DOHH2 (cell line): ENCODE results near the gene CHIT1.

ENCODE experiments used
- H3F3A ChIP-seq: fragments of 200-600 bp; sonication (generic), shearing (Covaris generic); 2 replicates; pipeline ENCODE4 v1.6.0; 2016; ENCODE audit warnings: antibody characterized with exemption, mild to moderate bottlenecking; ENCODE audit not compliant: control insufficient read depth, insufficient read depth
- H3K27ac ChIP-seq: fragments of 200-600 bp; sonication (generic); 2 replicates; pipeline ENCODE4 v1.5.1; 2014; ENCODE audit warnings: low read depth, mild to moderate bottlenecking, low read length, moderate library complexity
- H3K27me3 ChIP-seq: fragments of 200-600 bp; sonication (generic); 2 replicates; pipeline ENCODE4 v1.6.1; 2014; ENCODE audit warnings: mild to moderate bottlenecking, low read length, mixed read lengths; ENCODE audit not compliant: control insufficient read depth
- H3K36me3 ChIP-seq: fragments of 200-600 bp; sonication (generic); 2 replicates; pipeline ENCODE4 v1.6.1; 2014; ENCODE audit warnings: mild to moderate bottlenecking, low read length, moderate library complexity, mixed read lengths; ENCODE audit not compliant: control insufficient read depth
- H3K4me1 ChIP-seq: fragments of 200-600 bp; sonication (generic); 2 replicates; pipeline ENCODE4 v1.6.1; 2014; ENCODE audit warnings: mild to moderate bottlenecking, low read length, mixed read lengths; ENCODE audit not compliant: control insufficient read depth
- H3K4me2 ChIP-seq: fragments of 200-600 bp; sonication (generic); 2 replicates; pipeline ENCODE4 v1.6.0; 2014; ENCODE audit warnings: mild to moderate bottlenecking, low read length, moderate library complexity
- H3K4me3 ChIP-seq: fragments of 200-600 bp; sonication (generic); 2 replicates; pipeline ENCODE4 v1.5.1; 2014; ENCODE audit warnings: mild to moderate bottlenecking, low read length, mixed read lengths
- H3K79me2 ChIP-seq: fragments of 200-600 bp; sonication (generic); 2 replicates; pipeline ENCODE4 v1.6.1; 2014; ENCODE audit warnings: mild to moderate bottlenecking, low read length, mixed read lengths; ENCODE audit not compliant: control insufficient read depth
- H3K9me2 ChIP-seq: fragments of 200-600 bp; sonication (generic); replicated peaks from 2 replicates; pipeline ENCODE4 v1.6.1; 2014; ENCODE audit warnings: mild to moderate bottlenecking, low read length, mixed read lengths; ENCODE audit not compliant: control insufficient read depth
- H3K9me3 ChIP-seq: fragments of 200-600 bp; sonication (generic); 2 replicates; pipeline ENCODE4 v1.6.1; 2014; ENCODE audit warnings: antibody characterized with exemption, low read length, mixed read lengths; ENCODE audit not compliant: control insufficient read depth, insufficient read depth
- H4K20me1 ChIP-seq: fragments of 200-600 bp; sonication (generic); 2 replicates; pipeline ENCODE4 v1.6.0; 2014; ENCODE audit warnings: low read depth, mild to moderate bottlenecking, antibody characterized with exemption, low read length, moderate library complexity; ENCODE audit not compliant: control insufficient read depth, insufficient read depth
- CTCF ChIP-seq: fragments of 200-600 bp; sonication (generic); IDR thresholded peaks from one replicate; pipeline ENCODE4 v1.5.1; 2014; ENCODE audit warnings: antibody characterized with exemption, mild to moderate bottlenecking, low read depth, low read length; ENCODE audit not compliant: poor library complexity, severe bottlenecking
- EZH2phosphoT487 ChIP-seq: fragments of 200-600 bp; sonication (generic); IDR thresholded peaks from 2 replicates; pipeline ENCODE4 v1.6.1; 2017; ENCODE audit warnings: borderline replicate concordance, mild to moderate bottlenecking, antibody characterized with exemption, low read length, moderate library complexity, mixed read lengths

Gene CHIT1

GRCh38 chr1:203223012-203223775, 6.3 kb downstream of the CHIT1 start:
- TF ChIP-seq CTCF, result no peak
- TF ChIP-seq EZH2phosphoT487, result no peak
- no peaks in the 10 kb centered on the region for H3K79me2 ChIP-seq
- H3K4me1 ChIP-seq, result no peaks in the 10 kb centered on the region
- H3K4me3 ChIP-seq, result no peak overlapping the region
- H3K9me2 ChIP-seq, result no peaks in the 10 kb centered on the region
- H3K4me2 ChIP-seq, result no peak overlapping the region
- H4K20me1 ChIP-seq, result no peaks in the 10 kb centered on the region
- H3F3A ChIP-seq, result no peaks in the 10 kb centered on the region
- peaks cover 25% of the 10 kb centered on the region for H3K27me3 ChIP-seq
- H3K27ac ChIP-seq, result no peak overlapping the region
- no peaks in the 10 kb centered on the region for H3K36me3 ChIP-seq
- no peaks in the 10 kb centered on the region for H3K9me3 ChIP-seq

- Histone ChIP-seq H3K27ac (no peak overlapping the region), H3K9me2 (no peaks in the 10 kb centered on the region), H3K4me2 (no peak overlapping the region), H3K79me2 (no peaks in the 10 kb centered on the region), H3K4me3 (no peak overlapping the region), H3K4me1 (no peaks in the 10 kb centered on the region), H3K9me3 (no peaks in the 10 kb centered on the region), H4K20me1 (no peaks in the 10 kb centered on the region), H3F3A (no peaks in the 10 kb centered on the region), H3K36me3 (no peaks in the 10 kb centered on the region), H3K27me3 (peaks cover 24% of the 10 kb centered on the region)
- TF ChIP-seq CTCF (no peak), EZH2phosphoT487 (no peak)
Measured at GRCh38 chr1:203219934-203220333, 9.5 kb downstream of the CHIT1 start.

GRCh38 chr1:203219171-203219570, 10.3 kb downstream of the CHIT1 start:
- H3K9me2 ChIP-seq, result no peaks in the 10 kb centered on the region
- no peak overlapping the region for H3K4me2 ChIP-seq
- H3F3A ChIP-seq, result no peaks in the 10 kb centered on the region
- no peak overlapping the region for H3K27ac ChIP-seq
- no peak overlapping the region for H3K4me3 ChIP-seq
- no peaks in the 10 kb centered on the region for H3K9me3 ChIP-seq
- TF ChIP-seq EZH2phosphoT487 (no peak), CTCF (no peak)
- no peaks in the 10 kb centered on the region for H3K4me1 ChIP-seq
- no peaks in the 10 kb centered on the region for H3K36me3 ChIP-seq
- H4K20me1 ChIP-seq, result no peaks in the 10 kb centered on the region
- H3K79me2 ChIP-seq, result no peaks in the 10 kb centered on the region
- peaks cover 18% of the 10 kb centered on the region; the same call in 1 of the 2 replicates for H3K27me3 ChIP-seq
